Measurements from ENCODE around the gene PRODH.
"Not testable (repeated sequence)": the region's sequence is repeated elsewhere in the genome, so short reads cannot be mapped to it uniquely, and the experiment has no call there.

The PRODH gene

GRCh38 chr22:18935889-18936529 lies at the start of gene PRODH:
Gene PRODH, minus strand, starts transcription at chr22:18936293. Its CDS starts 6 bp downstream, at chr22:18936287.
- no peak for DNase-seq

DNA sequence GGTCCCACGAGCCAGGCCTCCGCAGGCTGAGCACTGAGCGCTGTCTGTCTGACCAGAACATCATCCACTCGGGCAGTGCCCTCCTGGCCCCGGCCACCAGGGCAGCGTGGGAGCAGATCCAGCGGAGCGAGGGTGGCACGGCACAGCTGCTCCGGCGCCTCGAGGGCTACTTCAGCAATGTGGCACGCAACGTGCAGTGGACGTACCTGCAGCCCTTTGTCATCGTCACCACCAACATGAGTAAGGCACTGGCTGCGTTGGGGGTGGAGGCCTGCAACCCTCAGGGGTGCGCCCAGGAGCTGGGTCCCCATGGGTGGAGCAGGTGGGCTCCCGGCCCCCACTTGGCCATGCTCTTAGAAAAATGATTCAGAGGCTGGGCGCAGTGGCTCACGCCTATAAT lies 49.7 kb upstream of the PRODH start:
- DNase-seq = no peak

DNA sequence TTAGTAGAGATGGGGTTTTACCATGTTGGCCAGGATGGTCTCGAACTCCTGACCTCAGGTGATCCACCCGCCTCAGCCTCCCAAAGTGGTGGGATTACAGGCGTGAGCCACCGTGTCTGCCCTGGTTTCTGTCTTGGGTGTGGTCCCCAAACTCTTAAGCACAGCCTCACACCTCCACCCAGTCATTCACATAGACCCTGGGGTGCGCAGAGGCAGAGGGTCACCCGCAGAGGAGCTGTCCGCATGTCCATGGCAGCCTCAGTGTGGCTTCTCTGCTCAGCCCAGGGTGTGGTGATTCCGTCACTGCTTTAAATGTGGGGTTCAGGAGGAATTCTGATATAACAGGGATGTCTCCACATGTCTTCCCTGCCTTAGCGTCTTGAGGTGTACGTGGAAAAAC lies 48.5 kb upstream of the PRODH start:
- no peak for DNase-seq

- DNase-seq = no peak
Observed at GRCh38 chr22:18983120-18983651, 47.1 kb upstream of the PRODH start.

DNA sequence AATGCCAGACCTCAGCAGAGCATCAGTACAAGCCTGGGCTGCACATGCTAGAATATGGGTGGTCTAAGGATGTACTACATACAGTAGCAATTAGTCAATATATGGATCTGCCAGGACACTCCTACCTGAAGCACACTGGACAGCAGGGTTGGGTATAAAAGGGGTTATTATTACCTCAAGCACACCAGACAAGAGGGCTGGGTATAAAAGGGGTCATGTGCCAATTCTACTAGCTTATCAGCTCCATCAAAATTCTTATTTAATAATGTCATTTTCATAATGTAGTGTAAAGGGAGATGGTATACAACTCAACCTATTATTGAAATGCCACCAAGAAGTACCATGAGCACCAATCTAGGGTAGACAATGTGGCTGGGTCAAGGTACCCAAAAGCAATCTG lies 44.7 kb upstream of the PRODH start:
- no peak for DNase-seq

GRCh38 chr22:18979957-18980356 lies 43.9 kb upstream of the PRODH start:
- no peak for DNase-seq

GRCh38 chr22:18978506-18978905 lies 42.4 kb upstream of the PRODH start:
- no peak for DNase-seq

DNA sequence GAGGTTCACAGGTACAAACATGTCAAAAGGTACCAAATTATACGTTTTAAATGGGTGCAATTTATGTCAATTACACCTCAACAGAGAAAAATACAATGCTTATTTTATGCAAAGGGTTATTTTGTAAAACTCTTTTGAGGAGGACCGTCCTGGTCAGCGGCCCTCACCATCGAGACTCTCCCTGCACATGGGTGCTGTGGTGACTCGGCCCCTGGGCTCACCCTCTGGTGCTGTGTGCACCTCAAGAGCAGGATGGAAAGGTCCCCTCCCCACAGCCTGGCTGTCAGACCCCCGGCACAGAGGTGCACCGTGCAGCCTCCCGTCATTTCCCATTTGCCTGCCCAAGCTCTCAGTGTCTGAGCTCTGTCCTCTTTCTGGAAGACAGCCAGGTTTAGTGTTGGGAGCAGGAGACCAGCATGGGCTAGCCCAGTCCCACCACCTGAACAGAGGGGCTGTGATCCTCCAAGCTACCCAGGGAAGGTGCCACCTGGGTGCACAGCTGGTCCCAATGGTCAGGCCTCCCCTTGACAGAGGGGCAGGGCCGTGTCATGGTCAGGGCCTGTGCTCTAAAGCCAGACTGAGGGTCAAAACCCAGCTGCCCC lies 41.8 kb upstream of the PRODH start:
- DNase-seq = no peak

DNA sequence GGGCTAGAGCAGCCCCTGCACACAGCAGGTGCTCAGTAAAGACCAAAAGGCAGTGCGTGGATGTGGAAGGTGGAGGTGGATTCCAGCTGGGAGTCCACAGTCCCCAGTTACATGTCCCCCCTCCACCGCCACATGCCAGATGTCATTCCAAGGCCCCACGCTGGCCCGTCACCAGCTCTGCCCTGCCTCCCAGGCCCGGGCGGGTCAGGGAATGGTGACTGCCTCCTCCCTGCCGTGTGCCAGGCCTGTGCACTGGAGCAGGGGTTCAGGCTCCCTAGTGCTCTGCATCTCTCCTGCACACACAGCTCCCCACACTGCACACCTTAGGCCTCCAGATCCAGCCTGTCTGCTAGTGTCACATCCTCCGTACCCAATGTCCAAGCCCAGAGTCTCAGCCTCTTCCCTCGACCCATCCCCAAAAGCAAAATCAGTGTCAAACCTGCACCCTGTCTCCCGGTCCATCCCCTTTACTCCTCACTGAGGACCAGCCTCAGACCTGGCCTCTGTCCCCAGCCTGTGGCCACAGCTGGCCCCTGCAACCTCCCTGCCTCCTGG lies 40.2 kb upstream of the PRODH start:
- no peak for DNase-seq

GRCh38 chr22:18975434-18976196 lies 39.5 kb upstream of the PRODH start:
- DNase-seq = no peak

GRCh38 chr22:18974477-18975180 lies 38.5 kb upstream of the PRODH start:
- no peak for DNase-seq

GRCh38 chr22:18973264-18974031 lies 37.4 kb upstream of the PRODH start:
- DNase-seq = no peak

DNA sequence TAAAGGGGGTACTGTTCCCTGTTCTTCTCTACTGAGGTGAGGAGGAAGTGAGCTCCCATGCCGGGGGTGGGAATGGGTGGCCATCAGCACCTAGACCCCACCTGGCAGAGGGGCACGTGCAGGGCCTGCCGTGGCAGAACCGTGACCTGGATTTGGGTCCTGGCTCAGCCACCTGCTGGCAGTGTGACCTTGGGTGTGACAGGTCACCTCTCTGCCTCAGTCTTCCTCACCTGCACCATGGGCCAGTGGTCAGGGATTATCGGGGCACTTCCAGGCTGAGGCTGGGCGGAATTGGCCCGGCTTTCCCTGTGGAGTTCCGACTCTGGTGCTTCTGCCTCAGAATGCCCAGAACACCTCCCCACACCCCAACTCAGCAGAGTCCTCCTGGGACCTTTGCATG lies 36.5 kb upstream of the PRODH start:
- not testable (repeated sequence) for DNase-seq

DNA sequence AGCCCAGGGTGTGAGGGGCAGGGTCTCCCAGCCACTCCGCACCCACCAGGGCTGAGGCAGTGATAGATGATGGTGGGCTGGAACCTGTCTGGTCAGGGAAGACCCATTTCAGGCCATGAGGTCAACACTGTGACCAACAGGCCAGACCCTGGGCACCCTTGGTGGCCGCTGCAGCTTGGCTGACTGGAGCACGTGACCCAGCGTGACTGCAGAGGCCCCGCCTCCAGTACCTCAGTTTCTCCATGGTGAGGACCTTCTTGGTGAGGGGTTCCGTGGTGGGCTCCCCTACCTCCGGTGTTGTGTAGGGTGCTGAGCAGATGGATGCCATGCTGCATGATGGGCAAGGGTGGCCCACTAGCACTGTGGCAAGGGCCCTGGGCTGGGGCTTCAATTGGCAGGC lies 35.9 kb upstream of the PRODH start:
- not testable (repeated sequence) for DNase-seq

- DNase-seq = no peak
Observed at GRCh38 chr22:18971321-18971751, 35.2 kb upstream of the PRODH start.

- no peak for DNase-seq
Observed at GRCh38 chr22:18970948-18971315, 34.8 kb upstream of the PRODH start.

DNA sequence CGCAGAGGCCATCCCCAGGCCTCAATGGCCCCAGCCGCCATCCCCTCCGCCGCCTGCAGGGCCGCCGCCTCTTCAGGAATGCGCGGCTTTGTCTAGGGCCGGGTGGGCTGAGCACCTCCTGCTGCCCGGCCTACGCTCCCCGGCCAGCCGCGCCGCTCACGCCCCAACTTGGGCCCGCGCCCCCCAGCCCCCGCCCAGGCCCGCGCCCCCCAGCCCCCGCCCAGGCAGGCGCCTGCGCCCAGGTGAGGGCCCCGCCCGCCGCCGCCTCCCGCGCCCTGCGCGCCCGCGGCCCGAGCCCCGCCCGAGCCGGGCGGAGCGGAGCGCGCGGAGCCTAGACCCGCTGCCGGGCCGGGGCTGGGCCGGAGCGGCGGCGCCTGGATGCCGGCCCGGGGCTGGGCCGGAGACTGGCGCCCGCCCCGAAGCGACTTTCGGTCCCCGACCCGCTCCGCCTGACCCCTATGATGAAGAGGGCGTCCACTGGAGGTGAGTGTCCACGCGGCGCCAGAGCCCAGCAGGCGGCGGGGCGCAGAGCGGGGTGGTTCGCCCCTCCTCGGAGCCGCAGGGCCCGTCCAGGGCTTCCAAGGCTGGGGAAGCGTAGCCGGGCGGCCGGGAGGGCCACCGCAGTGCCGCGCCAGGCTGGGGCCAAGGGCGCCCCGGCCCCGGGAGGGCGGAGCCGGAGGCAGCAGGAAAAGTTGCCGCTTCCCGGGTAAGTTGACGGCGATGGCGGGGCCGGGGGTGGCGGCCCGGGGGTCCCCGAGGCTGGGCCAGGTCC lies 34.3 kb upstream of the PRODH start:
- DNase-seq = no peak

- DNase-seq = not testable (repeated sequence)
Observed at GRCh38 chr22:18969158-18969942, 33.3 kb upstream of the PRODH start.

- DNase-seq = no peak
Observed at GRCh38 chr22:18968011-18968749, 32.1 kb upstream of the PRODH start.
